Neuronal stem cell (in vitro differentiated cells): ENCODE measurements around the gene HSD17B4.
A peak's percentile ranks its signal among the peaks of the same experiment; 100 is the strongest.
"Not testable (repeated sequence)": the region's sequence is repeated elsewhere in the genome, so short reads cannot be mapped to it uniquely, and the experiment has no call there.

Experiments
- DNase-seq: peaks from one replicate; pipeline ENCODE4 v3.0.0-alpha.2; 2013; ENCODE audit warnings: low spot score
- H2AFZ ChIP-seq: one replicate; pipeline ENCODE4 v1.6.1; 2013; ENCODE audit warnings: mild to moderate bottlenecking, low read length, inconsistent platforms
- H2AK5ac ChIP-seq: 2 replicates; pipeline ENCODE4 v1.6.1; 2013; ENCODE audit warnings: low read depth, mild to moderate bottlenecking, inconsistent platforms, low read length, moderate library complexity, mixed read lengths
- H2BK120ac ChIP-seq: 2 replicates; pipeline ENCODE4 v1.6.1; 2013; ENCODE audit warnings: low read depth, mild to moderate bottlenecking, inconsistent platforms, low read length, moderate library complexity, mixed read lengths
- H2BK12ac ChIP-seq: one replicate; pipeline ENCODE4 v1.6.1; 2013; ENCODE audit warnings: low read length, inconsistent platforms
- H2BK15ac ChIP-seq: 2 replicates; pipeline ENCODE4 v1.6.1; 2013; ENCODE audit warnings: mild to moderate bottlenecking, low read length, inconsistent platforms, mixed read lengths
- H2BK5ac ChIP-seq: one replicate; pipeline ENCODE4 v1.6.1; 2013; ENCODE audit warnings: inconsistent platforms, mild to moderate bottlenecking, low read length, moderate library complexity
- H3K14ac ChIP-seq: one replicate; pipeline ENCODE4 v1.6.1; 2013; ENCODE audit warnings: low read length, inconsistent platforms
- H3K18ac ChIP-seq: 2 replicates; pipeline ENCODE4 v1.6.1; 2013; ENCODE audit warnings: low read length, inconsistent platforms
- H3K23ac ChIP-seq: 2 replicates; pipeline ENCODE4 v1.6.1; 2013; ENCODE audit warnings: low read depth, mild to moderate bottlenecking, mixed read lengths, low read length, inconsistent platforms; ENCODE audit not compliant: poor library complexity
- H3K27ac ChIP-seq: replicated peaks from 3 replicates; pipeline ENCODE4 v1.5.1; 2013; ENCODE audit warnings: low read length, inconsistent platforms
- H3K27me3 ChIP-seq, 3 experiments: 2 replicates each; pipeline ENCODE4 v1.6.1; 2013; ENCODE audit warnings: low read length in 3 of 3, mild to moderate bottlenecking in 2 of 3, inconsistent platforms in 1 of 3, low read depth in 1 of 3, mixed read lengths in 1 of 3, moderate library complexity in 1 of 3; ENCODE audit not compliant: control insufficient read depth in 3 of 3, insufficient read depth in 3 of 3
- H3K36me3 ChIP-seq, 2 donors: replicated peaks in 1 of 2; 2 replicates each; pipeline ENCODE4 v1.6.1; 2013; ENCODE audit warnings: low read length in 2 of 2; ENCODE audit not compliant: control insufficient read depth in 2 of 2, insufficient read depth in 2 of 2
- H3K4ac ChIP-seq: 2 replicates; pipeline ENCODE4 v1.6.1; 2013; ENCODE audit warnings: inconsistent platforms, mild to moderate bottlenecking, low read length, moderate library complexity
- H3K4me1 ChIP-seq, 2 donors: 1 replicate in 1 of 2; 2 replicates in 1 of 2; pipeline ENCODE4 v1.6.1; 2013; ENCODE audit warnings: low read length in 2 of 2, low read depth in 1 of 2; ENCODE audit not compliant: control insufficient read depth in 2 of 2, insufficient read depth in 1 of 2
- H3K4me2 ChIP-seq: one replicate; pipeline ENCODE4 v1.6.1; 2013; ENCODE audit warnings: mild to moderate bottlenecking, low read length, inconsistent platforms; ENCODE audit not compliant: insufficient read depth, poor library complexity, severe bottlenecking
- H3K4me3 ChIP-seq, 2 donors: 2 replicates each; pipeline ENCODE4 v1.5.1; 2013; ENCODE audit warnings: low read length in 2 of 2, mild to moderate bottlenecking in 2 of 2, inconsistent platforms in 1 of 2, moderate library complexity in 1 of 2
- H3K79me1 ChIP-seq: one replicate; pipeline ENCODE4 v1.6.1; 2013; ENCODE audit warnings: low read depth, mild to moderate bottlenecking, inconsistent platforms, low read length, moderate library complexity
- H3K9ac ChIP-seq: one replicate; pipeline ENCODE4 v1.6.1; 2013; ENCODE audit warnings: mild to moderate bottlenecking, low read depth, low read length, inconsistent platforms; ENCODE audit not compliant: poor library complexity
- H3K9me3 ChIP-seq, 2 donors: replicated peaks in 1 of 2; 2 replicates each; pipeline versions ENCODE3 to v1.6.1; 2013; ENCODE audit warnings: low read length in 2 of 2, mild to moderate bottlenecking in 2 of 2, inconsistent platforms in 1 of 2, low read depth in 1 of 2, mixed read lengths in 1 of 2, moderate library complexity in 1 of 2; ENCODE audit not compliant: control insufficient read depth in 2 of 2, insufficient read depth in 1 of 2
- H4K8ac ChIP-seq: one replicate; pipeline ENCODE4 v1.6.1; 2013; ENCODE audit warnings: low read depth, mild to moderate bottlenecking, inconsistent platforms, low read length, moderate library complexity
- H4K91ac ChIP-seq: one replicate; pipeline ENCODE4 v1.6.1; 2013; ENCODE audit warnings: low read length, low read depth, mild to moderate bottlenecking, inconsistent platforms; ENCODE audit not compliant: poor library complexity
- WGBS, 2 donors: extraction: QIAGEN DNeasy Blood & Tissue Kit; methylation state at CpG; one replicate each; pipeline ENCODE4 v1.1.7; 2013; ENCODE audit warnings: missing lambda C conversion rate in 2 of 2, mixed read lengths in 1 of 2; ENCODE audit not compliant: insufficient read length in 2 of 2, insufficient replicate concordance in 1 of 2; ENCODE audit errors: extremely low coverage in 2 of 2; 5-methylcytosine and 5-hydroxymethylcytosine counted together

Gene HSD17B4

GRCh38 chr5:119411361-119412278 lies 40.7 kb upstream of the HSD17B4 start:
- H3K4me1 ChIP-seq, result peaks cover 0 to 2% of the 10 kb centered on the region in 2 donors
- WGBS, 2 donors, result no CpG with 5 or more reads among the region's 15 CpGs
- H4K8ac ChIP-seq, result no peak overlapping the region

GRCh38 chr5:119412279-119413227 lies 39.7 kb upstream of the HSD17B4 start:
- Histone ChIP-seq H3K4ac (no peak overlapping the region), H3K79me1 (no peaks in the 10 kb centered on the region), H3K27me3 (no peaks in the 10 kb centered on the region), H2AFZ (peak overlapping the region; percentile 94), H3K27ac (no peak overlapping the region), H2AK5ac (no peak overlapping the region), H3K4me1 (peaks cover 0 to 2% of the 10 kb centered on the region in 2 donors), H3K9ac (no peak overlapping the region), H3K4me2 (peak overlapping the region; percentile 52), H2BK120ac (no peak overlapping the region), H4K91ac (no peak overlapping the region), H3K4me3 (no peak overlapping the region), H3K36me3 (no peaks in the 10 kb centered on the region), H3K18ac (no peak overlapping the region), H3K14ac (no peak overlapping the region), H2BK12ac (no peak overlapping the region), H2BK15ac (no peak overlapping the region), H3K23ac (no peak overlapping the region), H2BK5ac (no peak overlapping the region), H3K9me3 (no peaks in the 10 kb centered on the region), H4K8ac (no peak overlapping the region)
- DNase-seq, result no peak
- no CpG with 5 or more reads among the region's 9 CpGs for WGBS, 2 donors

More at GRCh38 chr5:119411361-119412278, 40.7 kb upstream of the HSD17B4 start:
- Histone ChIP-seq H3K36me3 (no peaks in the 10 kb centered on the region), H3K27me3 (no peaks in the 10 kb centered on the region), H3K9ac (no peak overlapping the region), H3K79me1 (no peaks in the 10 kb centered on the region), H2BK15ac (no peak overlapping the region), H3K4ac (no peak overlapping the region), H3K4me2 (peak overlapping the region; percentile 52), H3K27ac (no peak overlapping the region), H2BK12ac (no peak overlapping the region), H3K4me3 (peak overlapping the region; percentile 46 to 79), H2BK5ac (no peak overlapping the region), H2AK5ac (no peak overlapping the region), H3K9me3 (no peaks in the 10 kb centered on the region), H2BK120ac (no peak overlapping the region), H2AFZ (peak overlapping the region; percentile 94), H3K23ac (no peak overlapping the region), H3K18ac (no peak overlapping the region), H3K14ac (no peak overlapping the region), H4K91ac (no peak overlapping the region)
- DNase-seq, result peak; percentile 77

GRCh38 chr5:119414124-119414734 lies 38.1 kb upstream of the HSD17B4 start:
- H2AK5ac ChIP-seq, H3K27me3 ChIP-seq, H3K18ac ChIP-seq, H3K9me3 ChIP-seq, H2BK15ac ChIP-seq, H3K27ac ChIP-seq, H3K36me3 ChIP-seq, H3K9ac ChIP-seq, H3K23ac ChIP-seq, H3K4me2 ChIP-seq, H2BK5ac ChIP-seq, H4K91ac ChIP-seq, H3K14ac ChIP-seq, H3K4me3 ChIP-seq, H2BK12ac ChIP-seq, H3K4ac ChIP-seq, H3K79me1 ChIP-seq, H4K8ac ChIP-seq, H2AFZ ChIP-seq, H3K4me1 ChIP-seq, DNase-seq, H2BK120ac ChIP-seq: not testable (repeated sequence)
- no CpG with 5 or more reads among the region's 13 CpGs for WGBS, 2 donors
